GM11168 (cell line): ENCODE measurements around the gene FOXL3.
"Not testable (repeated sequence)": the region's sequence is repeated elsewhere in the genome, so short reads cannot be mapped to it uniquely, and the experiment has no call there.

Experiments used
- in situ Hi-C: fragments of 300-500 bp; cut with MboI; formaldehyde crosslinking; loops from one replicate; pipeline ENCODE4 v1.12.0; 2022; ENCODE audit warnings: low sequenced_read_pairs; ENCODE audit not compliant: unreplicated experiment

The FOXL3 gene

GRCh38 chr7:334618-335357, 44.8 kb downstream of the FOXL3 start:
- in situ Hi-C loops: no loop called here

- in situ Hi-C loops: no loop called here
These were observed 45.6 kb downstream of the FOXL3 start for GRCh38 chr7:335358-336148.

- in situ Hi-C loops: not testable (repeated sequence)
These were observed 46.2 kb downstream of the FOXL3 start for GRCh38 chr7:336149-336533.

DNA sequence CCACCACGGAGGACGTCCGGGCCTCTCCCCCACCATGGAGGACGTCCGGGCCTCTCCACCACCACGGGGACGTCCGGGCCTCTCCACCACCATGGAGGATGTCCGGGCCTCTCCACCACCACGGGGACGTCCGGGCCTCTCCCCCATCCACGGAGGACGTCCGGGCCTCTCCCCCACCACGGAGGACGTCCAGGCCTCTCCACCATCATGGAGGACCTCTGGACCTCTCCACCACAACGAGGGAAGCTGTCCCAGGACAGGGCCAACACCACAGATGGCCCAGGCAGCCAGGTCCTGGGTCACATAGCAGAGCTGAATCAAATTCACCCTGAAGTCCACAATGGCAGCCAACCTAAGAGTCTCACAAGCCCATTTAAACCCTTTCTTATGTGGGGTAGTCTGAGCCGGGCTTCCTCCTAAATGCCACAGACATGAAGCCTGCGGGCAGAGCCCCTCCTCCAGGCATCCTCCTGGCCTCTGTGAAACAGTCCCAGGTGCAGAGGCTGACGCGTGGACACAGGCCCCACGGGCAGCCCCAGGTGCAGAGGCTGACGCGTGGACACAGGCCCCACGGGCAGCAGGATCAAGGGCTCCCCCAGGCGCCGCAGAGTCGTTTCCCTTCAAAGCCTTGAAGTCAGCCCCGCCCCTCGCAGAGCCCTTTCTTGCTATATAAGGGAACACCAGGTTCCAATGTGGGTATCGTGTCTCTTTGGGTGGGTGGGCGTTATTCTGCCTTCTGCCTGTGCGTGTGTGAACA, 47.0 kb downstream of the FOXL3 start:
- in situ Hi-C loops: no loop called here

- in situ Hi-C loops: no loop called here
These were observed 47.6 kb downstream of the FOXL3 start for GRCh38 chr7:337567-337951.

- in situ Hi-C loops: no loop called here
These were observed 48.5 kb downstream of the FOXL3 start for GRCh38 chr7:338295-339061.

DNA sequence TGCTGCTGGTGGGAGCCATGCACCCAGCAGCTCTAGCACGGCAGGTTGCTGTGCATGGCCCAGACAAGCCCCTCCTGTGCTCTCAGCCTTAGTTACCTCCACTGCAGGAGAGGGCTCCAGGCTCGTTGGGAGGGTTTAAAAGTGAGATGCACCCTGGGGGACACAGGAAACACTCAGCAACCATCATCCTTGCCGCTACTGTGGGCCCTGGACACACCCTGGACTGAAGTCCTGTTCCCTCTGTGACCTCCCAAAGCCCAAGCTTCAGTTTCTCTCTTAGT, 49.0 kb downstream of the FOXL3 start:
- in situ Hi-C loops: no loop called here

- in situ Hi-C loops: no loop called here
These were observed 49.7 kb downstream of the FOXL3 start for GRCh38 chr7:339696-340095.

GRCh38 chr7:340200-340937, 50.4 kb downstream of the FOXL3 start:
- in situ Hi-C loops: no loop called here
